LHCN-M2 (cell line): ENCODE results near the gene MOB3B. TPM values are rescaled to one million over a fixed set of nuclear protein-coding genes. Genes with fewer than 3 reads are reported as not detected.

Source experiments
- DNase-seq: peaks from one replicate; pipeline ENCODE4 v3.0.0-alpha.2; 2012; ENCODE audit warnings: low read depth
- total RNA-seq: library from RNA; depleted of rRNA; stranded (reverse); fragments of >200 nt; gene quantifications from 2 replicates; pipeline ENCODE4 v1.2.3, GENCODE V29; 2014

Gene MOB3B
- total RNA-seq, 1 experiment from 2014 or later, result under 0.01 TPM

DNA sequence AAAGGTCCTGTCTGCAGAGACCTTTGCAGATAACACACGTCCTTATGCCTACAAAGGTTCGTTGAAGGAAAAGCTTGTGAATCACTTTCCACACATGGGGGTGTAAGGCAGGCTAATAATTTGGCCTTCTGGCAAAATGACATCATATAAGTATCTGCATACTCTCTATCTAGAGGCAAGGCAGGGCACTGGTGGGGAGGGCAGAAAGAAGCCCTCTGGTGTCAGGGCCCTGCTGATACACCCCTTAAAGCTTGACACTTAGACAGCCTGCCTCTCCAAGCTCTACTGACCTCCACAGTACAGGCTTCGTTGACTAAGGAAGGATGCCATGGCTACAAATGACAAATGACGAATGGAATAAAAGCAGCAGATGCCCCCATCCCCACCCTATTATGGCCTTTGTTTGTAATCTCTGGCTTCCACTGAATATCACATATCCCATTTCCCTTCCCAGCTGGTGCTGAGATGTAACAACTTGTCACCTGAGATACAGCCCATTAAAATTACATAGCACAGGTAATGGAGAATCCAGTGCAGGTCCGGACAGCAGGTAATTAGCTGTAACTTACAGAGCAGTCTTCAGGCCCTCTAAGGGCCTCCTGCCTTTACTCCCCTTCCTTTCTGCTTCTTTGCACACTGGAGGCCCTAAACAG is 82.5 kb downstream of the MOB3B start:
- DNase-seq, result no peak

DNA sequence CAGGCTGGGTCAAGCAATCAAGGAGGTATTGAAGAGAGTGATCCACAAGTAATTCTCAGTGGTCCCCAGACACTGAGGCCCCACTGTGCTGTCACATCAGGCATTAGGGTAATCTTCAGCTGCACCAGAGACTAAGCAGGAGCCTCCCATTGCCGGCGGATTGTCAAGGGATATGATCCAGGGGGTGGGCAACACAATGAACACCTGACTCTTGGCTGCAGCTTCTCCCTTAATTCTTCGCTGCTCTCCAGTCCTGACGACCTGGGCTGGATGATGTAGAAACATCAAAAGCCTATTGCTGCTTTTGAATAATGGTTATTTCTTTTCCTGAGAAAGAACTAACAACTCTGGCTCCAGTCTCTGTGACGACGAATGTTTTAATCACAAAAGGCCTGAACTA is 83.9 kb downstream of the MOB3B start:
- DNase-seq, result no peak

DNA sequence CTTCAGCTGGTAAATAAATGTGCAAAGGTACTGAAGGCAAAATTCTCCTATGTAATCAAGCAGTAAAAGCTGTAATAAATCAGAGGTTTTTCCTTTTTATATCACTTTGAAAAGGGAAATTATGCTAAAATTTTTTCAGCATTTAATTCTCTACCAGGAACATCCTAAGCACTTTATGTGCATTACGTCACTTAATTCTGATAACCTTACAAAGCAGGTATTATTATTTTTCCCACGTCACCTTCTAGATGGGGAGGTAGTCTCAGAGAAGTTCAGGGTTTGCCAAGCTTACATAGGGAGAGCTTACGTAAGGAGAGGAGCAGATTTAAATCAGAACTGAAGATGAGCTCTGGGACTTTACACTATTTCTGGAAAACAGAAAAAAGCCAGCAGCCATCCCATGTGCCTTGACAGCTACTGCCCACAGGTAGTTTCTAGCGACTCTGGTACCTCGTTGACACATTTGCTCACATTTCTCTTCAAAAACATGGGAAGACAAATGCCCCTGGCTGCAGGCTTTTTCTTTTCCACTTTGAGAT is 84.5 kb downstream of the MOB3B start:
- no peak for DNase-seq

DNA sequence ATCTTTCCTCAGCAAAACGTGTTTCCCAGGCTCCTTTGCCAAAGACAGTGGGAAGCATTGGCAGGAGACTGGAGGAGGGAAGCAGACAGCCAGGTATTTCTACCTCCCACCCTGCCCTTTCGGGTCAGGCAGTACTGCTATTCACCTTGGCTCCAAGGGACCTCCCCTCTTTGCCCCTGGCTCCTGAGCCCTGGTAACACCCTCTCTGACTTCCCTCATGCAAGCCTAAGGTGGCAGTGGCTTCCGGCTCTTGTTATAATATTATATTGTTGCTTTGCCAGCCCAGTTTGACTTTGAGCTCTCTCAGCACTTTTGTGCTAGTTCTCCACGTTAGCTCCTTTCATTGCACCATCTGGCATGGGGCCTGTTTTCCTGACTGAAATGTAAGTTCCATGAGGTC is 87.2 kb downstream of the MOB3B start:
- no peak for DNase-seq

DNA sequence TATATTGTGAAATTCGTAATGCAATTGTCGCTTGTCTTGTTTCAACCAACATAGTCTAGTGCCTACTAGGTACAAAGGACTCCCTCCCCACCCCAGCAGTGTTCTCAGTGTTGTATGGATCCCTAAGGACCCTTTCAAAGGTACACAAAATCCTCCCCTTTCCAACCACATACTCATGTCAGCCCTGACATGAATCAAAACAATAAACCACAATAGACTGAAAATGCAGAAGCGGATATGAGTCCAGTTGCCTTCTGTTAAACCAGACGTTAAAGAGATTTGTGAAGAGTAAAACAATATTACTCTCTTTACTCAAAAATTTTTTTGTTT is 87.9 kb downstream of the MOB3B start:
- DNase-seq, result no peak

DNA sequence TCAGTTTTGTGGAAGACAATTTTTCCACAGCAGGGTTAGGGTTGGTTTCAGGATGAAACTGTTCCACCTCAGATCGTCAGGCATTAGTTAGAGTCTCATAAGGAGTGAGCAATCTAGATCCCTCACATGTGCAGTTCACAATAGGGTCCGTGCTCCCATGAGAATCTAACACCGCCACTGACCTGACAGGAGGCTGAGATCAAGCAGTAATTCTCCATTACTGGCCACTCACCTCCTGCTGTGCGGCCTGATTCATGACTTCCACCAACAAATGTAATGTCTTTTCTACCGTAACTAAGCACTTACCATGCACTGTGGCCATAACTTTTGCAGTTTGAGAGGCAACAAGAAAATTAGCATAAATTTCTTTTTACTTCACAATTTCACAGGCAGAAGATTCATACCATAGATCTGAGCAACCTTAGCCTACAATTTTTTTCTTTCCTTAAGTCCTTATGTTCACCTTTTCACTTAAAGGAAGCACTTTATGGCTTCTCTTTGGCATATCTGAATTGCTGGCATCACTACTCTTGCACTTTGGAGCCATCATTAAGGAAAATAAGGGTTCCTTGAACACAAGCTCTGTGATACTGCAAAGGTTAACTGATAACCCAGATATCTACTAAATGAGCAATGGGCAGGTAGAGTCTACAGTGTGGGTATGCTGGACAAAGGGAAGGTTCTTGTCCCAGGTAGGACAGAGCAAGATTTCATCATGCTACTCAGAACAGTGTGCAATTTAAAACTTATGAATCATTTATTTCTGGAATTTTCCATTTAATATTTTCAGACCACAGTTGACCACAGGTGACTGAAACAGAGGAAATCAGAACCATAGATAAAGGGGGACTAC is 88.5 kb downstream of the MOB3B start:
- DNase-seq, result no peak

DNA sequence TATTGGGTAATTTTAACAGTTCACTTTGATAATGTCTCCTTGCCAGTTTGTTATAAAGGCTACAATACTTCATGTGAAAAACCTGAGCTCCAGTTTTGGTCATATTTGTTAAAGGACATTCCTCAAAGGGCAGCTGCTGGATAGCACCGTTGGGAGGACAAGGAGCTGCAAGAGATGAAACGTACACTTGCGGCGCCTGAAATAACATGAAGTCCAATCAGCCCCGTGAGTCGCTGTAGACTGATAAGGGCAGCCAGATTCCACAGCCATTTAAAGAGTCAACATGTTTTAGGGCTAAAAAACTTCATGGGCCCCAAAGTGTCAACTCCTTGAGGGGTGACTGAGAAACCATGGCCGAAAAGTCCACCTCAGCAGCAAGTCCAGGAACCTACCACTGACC is 91.1 kb downstream of the MOB3B start:
- no peak for DNase-seq

DNA sequence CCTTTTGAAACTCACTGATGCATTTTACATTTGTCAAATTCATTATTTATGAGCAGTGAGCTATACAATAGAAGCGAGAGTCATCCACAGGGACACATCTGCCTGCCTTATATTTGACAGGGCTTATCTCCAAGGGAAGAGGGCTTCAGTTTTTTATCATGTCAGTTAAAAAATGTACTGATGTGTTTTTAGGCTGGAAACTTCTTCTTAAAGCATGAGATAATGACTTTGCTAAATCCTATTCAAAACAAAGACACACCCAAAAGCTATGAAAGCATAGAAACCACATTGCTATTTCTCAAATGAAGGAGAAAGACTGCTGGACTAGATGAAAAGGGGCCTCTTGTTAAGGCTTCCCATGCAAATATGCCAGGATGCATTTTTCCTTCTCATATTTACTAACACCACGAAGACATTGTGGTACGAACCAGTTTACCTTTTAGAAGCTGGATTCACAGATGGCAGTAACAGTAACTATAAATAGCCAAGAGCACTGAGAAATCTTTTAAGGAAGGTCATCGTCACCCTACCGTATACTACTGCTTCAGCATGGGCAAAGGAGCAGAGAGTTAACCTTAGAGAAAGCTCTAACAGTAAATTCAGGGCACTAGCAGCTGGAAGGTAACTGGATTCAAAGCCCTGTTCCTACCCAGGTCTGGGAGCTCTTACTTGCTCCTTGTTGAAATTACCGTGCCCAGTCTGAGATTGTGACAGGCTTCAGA is 91.8 kb downstream of the MOB3B start:
- DNase-seq, result no peak

DNA sequence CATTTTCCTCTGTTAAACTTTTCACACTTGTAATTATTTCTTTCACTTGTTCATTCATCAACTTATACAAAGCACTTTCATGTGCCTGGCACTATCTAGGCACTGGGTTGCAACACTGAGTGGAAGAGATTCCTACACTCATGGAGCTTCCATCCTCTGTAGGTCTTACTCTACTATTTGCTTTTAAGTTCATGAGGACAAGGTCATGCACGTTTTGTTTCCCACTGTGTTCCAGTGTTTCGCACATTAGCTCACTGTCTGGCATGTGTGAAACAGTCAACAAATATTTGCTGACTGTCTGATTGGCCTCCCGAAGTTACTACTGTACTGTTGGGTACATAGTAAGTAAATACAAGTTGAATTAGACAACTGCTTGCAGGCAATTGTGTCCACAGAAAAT is 93.4 kb downstream of the MOB3B start:
- no peak for DNase-seq

DNA sequence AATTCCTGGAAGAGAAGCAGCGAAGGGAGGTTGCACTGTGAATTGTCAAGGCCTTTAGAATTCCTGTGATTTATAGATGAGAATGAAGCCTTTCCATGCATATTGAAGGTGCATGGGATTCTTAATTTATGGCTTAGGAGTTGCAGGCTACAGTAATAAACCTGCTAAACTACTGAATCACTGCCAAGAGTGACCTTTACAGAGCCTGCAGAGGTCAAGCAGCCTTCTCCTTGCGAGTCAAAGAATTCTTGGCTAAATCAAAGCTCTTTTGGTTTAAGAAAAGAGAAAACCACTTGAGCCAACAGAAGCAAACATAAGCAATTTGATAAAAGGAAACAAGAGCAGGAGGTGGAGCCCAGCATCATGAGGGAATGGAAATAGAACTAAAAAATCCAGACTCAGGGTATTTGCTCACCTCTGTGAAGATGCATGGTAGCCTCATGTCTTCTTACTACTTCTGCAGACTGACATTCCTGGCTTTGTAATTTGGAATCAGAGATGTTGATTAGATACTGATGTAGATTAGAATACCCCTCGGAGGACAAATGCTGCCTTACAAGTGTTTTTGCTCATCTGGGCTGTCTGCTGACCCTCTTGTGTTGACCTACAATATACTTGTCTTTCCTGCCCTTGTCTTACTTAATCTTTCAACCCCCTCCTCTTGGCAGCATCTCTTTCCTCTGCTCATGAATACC is 95.8 kb downstream of the MOB3B start:
- DNase-seq, result no peak

DNA sequence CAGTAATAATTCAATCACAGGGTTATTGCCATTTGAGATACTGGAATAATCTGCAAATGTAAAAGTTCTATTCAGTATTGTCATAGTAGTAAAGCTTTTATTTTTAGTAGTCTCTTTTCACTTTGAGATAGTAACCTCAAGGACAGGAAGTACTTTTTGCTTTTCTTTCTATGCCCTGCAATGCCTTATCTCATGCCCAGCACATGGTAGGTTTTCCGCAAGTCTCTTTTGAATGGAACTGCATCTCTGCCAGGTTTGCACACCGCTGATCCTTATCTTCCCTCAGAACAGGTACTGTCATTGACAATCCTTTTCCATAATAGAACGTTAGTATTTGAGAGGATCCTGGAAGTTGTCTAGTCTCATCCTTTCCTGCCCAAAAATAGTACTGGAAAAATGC is 97.3 kb downstream of the MOB3B start:
- DNase-seq, result no peak

DNA sequence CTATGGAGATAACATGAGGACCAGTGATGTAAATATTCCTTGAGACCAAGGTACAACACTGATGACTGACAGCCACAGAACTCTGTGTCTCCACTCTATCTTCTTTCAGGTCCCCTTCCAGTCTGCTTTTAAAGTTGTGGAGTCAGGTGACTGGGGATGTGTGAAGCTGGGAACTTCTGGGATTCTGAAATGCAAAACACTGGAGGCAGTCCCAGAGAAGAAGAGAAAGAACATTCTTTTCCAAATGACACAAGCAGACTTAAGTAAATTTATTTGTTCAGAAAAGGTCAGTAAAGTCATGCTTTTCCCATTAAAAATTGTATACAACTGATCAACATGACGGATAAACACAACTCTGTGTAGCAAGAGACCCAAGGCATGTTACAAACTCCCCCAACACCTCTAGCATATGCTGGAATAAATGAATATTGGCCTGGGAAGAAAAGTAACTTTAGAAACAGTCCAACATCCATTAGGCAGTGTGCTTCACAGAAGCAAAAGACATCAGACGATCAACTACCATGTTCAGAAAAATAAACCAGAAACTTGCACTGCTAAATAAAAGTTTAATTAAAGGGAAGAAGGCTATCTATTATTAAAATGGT is 98.0 kb downstream of the MOB3B start:
- DNase-seq, result no peak

DNA sequence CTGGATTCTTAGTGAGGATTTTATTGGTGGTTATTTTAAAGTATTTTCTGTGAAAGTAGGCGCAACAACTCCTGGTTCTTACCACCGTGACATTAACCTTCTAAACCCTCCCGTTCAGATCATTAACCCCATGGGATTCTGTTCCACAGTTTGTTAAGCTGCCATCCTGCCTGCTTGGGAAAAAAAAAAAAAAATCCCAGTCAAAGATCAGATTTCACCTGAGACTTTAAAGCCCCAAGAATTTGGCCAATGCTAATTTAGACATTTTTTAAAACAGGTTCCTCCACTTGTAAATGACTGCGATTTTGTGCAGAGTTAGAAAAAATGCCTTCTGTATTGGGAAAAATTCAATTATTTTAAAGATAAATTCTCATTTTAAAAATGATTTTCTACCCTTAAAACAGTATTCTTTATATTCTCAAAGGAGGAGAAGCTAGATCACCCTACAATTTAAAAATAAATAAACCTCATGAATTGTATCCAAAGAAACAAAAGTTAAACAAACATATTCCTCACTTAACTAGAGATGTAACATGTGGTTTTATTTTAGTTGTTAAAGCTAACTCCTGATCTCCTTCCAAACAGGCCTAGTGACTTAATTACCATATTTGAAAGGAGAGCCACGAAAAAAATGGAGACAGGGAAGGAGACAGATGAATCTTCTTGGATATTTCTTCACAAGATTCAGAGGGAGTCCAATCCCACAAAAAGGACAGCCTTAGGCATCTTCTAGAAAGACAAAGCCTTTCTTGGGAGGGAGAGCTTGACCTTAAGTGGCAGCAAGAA is 98.7 kb downstream of the MOB3B start:
- DNase-seq, result no peak

DNA sequence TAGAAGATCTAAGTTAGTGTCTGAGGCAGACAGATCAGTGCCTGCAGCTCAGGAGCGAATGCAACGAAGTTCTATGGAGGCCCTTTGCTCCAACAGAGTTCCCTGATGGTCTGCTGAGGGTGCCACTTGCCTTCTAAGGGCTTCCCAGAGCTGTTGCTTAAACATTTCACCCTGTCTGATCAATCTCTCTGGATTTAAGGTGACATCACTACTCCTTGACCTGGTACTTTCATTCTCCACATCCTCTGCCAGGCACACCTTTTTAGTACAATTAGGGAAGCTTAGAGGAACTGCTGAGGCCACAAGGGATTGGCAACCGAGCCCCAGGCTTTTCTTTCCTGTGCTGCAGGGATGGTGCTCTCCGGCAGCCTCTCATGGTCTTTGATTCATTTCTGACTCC is 99.7 kb downstream of the MOB3B start:
- no peak for DNase-seq

DNA sequence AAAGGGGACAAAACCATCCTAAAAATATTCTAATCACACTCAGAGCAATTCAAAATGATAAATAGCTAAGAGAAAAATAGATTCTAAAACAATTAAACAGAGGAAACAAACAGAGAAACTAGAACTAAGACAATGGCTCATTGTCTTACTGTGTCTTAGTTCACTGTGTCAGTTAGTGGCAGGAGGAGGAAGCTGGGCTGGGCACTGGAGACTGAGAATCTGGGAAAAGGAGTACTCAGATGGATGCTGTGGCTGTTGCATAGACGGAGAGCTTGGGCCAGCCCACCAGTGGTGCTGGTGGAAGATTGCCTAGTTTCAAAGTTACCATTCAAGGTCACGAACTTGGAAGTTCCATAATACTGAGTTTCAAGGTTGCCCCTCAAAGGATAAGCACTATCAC is 100.2 kb downstream of the MOB3B start:
- DNase-seq, result no peak

DNA sequence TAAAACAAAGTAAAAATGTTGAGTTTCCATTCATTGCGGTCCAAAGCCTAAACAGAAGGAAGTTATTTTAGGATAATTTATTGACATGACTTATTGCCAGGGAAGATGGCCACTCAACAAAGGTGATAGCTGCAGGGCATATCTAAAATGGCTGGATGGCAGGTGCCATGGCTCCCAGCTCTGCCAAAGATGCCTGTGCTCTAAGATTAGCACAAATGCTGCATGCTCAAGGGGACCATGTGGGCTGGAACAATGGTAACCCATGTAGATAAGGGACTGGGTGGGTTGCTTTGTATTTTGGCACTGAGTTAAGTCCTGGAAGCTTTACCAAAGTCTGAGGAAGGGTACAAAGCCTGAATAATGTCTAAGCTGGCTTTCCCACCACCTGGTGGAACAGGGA is 101.1 kb downstream of the MOB3B start:
- no peak for DNase-seq

DNA sequence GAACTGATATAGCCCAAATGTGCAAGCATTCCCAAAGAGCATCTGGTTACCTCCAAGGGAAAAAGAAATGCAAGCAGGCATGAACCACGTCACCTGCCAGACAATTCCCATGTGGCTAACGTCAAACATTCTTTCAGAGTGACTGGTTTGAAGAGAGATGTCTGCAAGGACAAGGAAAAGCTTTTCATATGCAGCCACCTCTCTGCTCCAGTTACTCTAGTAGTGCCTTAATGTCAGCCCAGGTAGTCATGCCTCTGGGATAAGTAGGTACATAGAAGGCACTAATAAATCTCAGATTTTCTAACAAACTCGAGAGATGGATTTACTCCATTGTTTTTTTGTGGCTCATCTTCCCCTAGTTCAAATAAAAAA is 102.4 kb downstream of the MOB3B start:
- peak; percentile 19 for DNase-seq

DNA sequence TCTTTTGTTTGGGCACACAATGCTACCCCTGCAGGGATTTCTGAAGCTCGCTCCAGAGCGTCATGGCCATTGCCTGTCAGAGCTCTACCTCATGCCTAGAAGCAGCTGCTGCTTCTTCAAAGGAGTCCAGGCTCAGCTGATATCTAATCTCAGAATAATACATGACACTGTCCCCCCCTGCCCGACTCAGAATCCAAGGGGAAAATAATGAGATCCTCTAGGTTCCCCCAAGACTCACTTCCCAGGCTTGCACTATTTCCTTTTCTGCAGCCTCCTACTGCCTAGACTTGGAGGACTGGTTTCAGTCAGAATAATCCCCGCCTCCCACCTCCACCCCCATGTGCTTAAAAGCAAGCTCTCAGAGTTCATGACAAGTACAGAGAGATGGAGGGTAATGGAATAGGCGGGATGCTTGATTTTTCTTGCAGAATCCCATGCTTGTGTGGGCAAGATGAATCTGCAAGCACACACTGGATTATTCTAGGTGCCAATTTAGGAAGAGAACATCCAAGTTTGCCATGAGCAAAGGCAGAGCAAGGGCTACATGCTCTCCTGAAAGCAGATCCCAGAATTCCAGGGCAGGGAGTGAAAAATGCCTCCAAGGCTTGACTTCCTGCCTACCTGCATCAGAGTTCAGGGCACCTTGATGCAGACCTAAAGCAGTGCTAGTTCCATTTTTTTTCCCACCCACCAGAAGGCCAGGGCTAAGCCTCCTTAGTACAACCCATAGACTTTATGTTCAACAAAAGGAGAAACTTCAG is 102.9 kb downstream of the MOB3B start:
- DNase-seq, result no peak

DNA sequence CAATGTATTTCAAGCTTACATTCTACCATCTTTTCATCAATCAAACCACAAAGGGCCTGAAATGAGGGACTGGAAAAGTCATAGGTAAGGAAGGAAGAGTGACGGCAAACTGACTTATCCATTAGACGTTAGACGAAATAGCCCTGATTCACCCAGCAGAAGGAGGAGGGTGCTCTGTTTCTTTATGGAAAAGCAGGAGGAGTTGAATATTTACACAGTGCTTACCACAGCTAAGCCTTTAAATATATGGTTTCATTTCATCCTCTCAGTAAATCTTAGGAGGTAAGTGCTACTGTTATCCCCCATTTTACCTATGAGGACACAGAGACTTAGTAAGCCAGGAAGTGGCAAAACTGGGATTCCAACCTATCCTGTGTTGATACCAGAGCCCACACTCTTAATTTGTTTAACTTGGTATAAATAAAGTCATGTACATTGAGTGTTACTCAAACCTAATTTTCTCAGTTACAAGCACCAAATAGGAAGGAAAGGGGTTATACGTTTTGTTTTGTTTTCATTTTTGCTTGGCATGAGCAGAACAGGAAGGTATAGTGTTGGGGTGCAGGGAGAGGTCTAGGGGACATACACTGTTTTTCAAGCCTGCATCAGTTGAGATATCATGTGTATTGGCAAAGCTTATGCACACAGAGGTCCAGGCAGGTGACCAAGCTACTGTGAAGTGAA is 103.6 kb downstream of the MOB3B start:
- DNase-seq, result no peak
